H1 (cell line): Measurements from ENCODE around the gene ST6GALNAC3. TPM values are rescaled to one million over a fixed set of nuclear protein-coding genes. Genes with fewer than 3 reads are reported as not detected.

Experiments used
- CTCF ChIA-PET: fragments of 300-600 bp; sonication (Branson Sonifier 250); formaldehyde crosslinking; loops from one replicate; lab custom pipeline; 2021; ENCODE audit not compliant: partially characterized antibody; lab: Charles Lee
- POLR2A ChIA-PET: fragments of 300-600 bp; sonication (Branson Sonifier 250); formaldehyde crosslinking; loops from one replicate; lab custom pipeline; 2021; ENCODE audit warnings: inconsistent platforms; ENCODE audit not compliant: partially characterized antibody; lab: Charles Lee
- DNase-seq, 2 experiments: peaks; one replicate each; pipeline versions ENCODE4 v3.0.0 to v3.0.0-alpha.2; 2010 to 2022; ENCODE audit warnings: low spot score in 2 of 2, low read depth in 1 of 2, mixed read lengths in 1 of 2
- FAIRE-seq: peaks from 2 replicates; lab custom pipeline; 2011; peaks lifted over from hg19 to GRCh38; lab: Jason Lieb, UNC
- H2AFZ ChIP-seq: 2 replicates; pipeline ENCODE4 v1.8.1; 2012; ENCODE audit warnings: low read length, inconsistent platforms
- H2AK5ac ChIP-seq: 2 replicates; pipeline ENCODE4 v1.6.1; 2013; ENCODE audit warnings: low read depth, low read length
- H2BK120ac ChIP-seq: replicated peaks from 2 replicates; pipeline ENCODE3; 2013; ENCODE audit warnings: low read depth, low read length, inconsistent platforms
- H2BK12ac ChIP-seq: 2 replicates; pipeline ENCODE4 v1.6.1; 2013; ENCODE audit warnings: low read depth, low read length
- H2BK15ac ChIP-seq: 2 replicates; pipeline ENCODE4 v1.6.1; 2013; ENCODE audit warnings: low read length
- H2BK20ac ChIP-seq: 2 replicates; pipeline ENCODE4 v1.6.1; 2013; ENCODE audit warnings: low read length
- H2BK5ac ChIP-seq: 2 replicates; pipeline ENCODE4 v1.6.1; 2013; ENCODE audit warnings: low read depth, low read length
- H3K14ac ChIP-seq: 2 replicates; pipeline ENCODE4 v1.6.1; 2013; ENCODE audit warnings: inconsistent platforms; ENCODE audit not compliant: insufficient read length
- H3K18ac ChIP-seq: 2 replicates; pipeline ENCODE4 v1.6.1; 2013; ENCODE audit warnings: low read length; ENCODE audit errors: extremely low read depth
- H3K23ac ChIP-seq: 2 replicates; pipeline ENCODE4 v1.6.1; 2013; ENCODE audit warnings: inconsistent platforms; ENCODE audit not compliant: insufficient read length
- H3K23me2 ChIP-seq: 2 replicates; pipeline ENCODE4 v1.6.1; 2013; ENCODE audit warnings: low read depth, low read length
- H3K27ac ChIP-seq: 2 replicates; pipeline ENCODE4 v1.6.1; 2011; ENCODE audit warnings: low read depth, low read length, inconsistent platforms
- H3K27me3 ChIP-seq, 4 experiments: replicated peaks in 1 of 4; 1 replicate in 1 of 4; 2 replicates in 3 of 4; pipeline versions ENCODE4 v1.6.1 to v1.8.1; 2011 to 2013; ENCODE audit warnings: low read length in 3 of 4, mild to moderate bottlenecking in 3 of 4, inconsistent platforms in 2 of 4, mixed read lengths in 2 of 4, moderate library complexity in 1 of 4; ENCODE audit not compliant: control insufficient read depth in 3 of 4, insufficient read depth in 3 of 4; ENCODE audit errors: extremely low read depth in 1 of 4
- H3K36me3 ChIP-seq, 4 experiments: 2 replicates each; pipeline versions ENCODE4 v1.6.1 to v1.8.1; 2011 to 2013; ENCODE audit warnings: mild to moderate bottlenecking in 4 of 4, low read length in 3 of 4, moderate library complexity in 2 of 4, control low read depth in 1 of 4, inconsistent platforms in 1 of 4; ENCODE audit not compliant: insufficient read depth in 4 of 4, control insufficient read depth in 2 of 4
- H3K4ac ChIP-seq: replicated peaks from 2 replicates; pipeline ENCODE3; 2013; ENCODE audit warnings: low read length, low read depth, mixed read lengths, inconsistent platforms; ENCODE audit not compliant: insufficient read length
- H3K4me1 ChIP-seq, 4 experiments: replicated peaks in 1 of 4; 1 replicate in 1 of 4; 2 replicates in 3 of 4; pipeline versions ENCODE4 v1.6.1 to v1.8.1; 2011 to 2013; ENCODE audit warnings: low read length in 3 of 4, inconsistent platforms in 2 of 4, mixed read lengths in 1 of 4; ENCODE audit not compliant: insufficient read depth in 4 of 4, control insufficient read depth in 3 of 4
- H3K4me2 ChIP-seq, 2 experiments: 2 replicates each; pipeline versions ENCODE4 v1.6.1 to v1.8.1; 2011 to 2013; ENCODE audit warnings: low read depth in 2 of 2, low read length in 2 of 2, control low read depth in 1 of 2, inconsistent platforms in 1 of 2, mild to moderate bottlenecking in 1 of 2; ENCODE audit not compliant: insufficient read depth in 1 of 2
- H3K4me3 ChIP-seq, 4 experiments: fragments of 200-600, 300-600 bp in 1 of 4; sonication (generic), shearing (Covaris generic), sonication (Bioruptor Twin) in 1 of 4; 2 replicates each; pipeline versions ENCODE4 v1.5.1 to v1.8.1; 2011 to 2016; ENCODE audit warnings: low read length in 4 of 4, low read depth in 3 of 4, control low read depth in 2 of 4, inconsistent platforms in 2 of 4, mild to moderate bottlenecking in 2 of 4, mixed read lengths in 1 of 4, moderate library complexity in 1 of 4; ENCODE audit not compliant: insufficient read depth in 2 of 4; ENCODE audit errors: extremely low read depth in 1 of 4
- H3K56ac ChIP-seq: replicated peaks from 2 replicates; pipeline ENCODE3; 2013; ENCODE audit warnings: low read depth, mild to moderate bottlenecking, mixed read lengths, low read length, inconsistent platforms; ENCODE audit not compliant: insufficient read length
- H3K79me1 ChIP-seq: 2 replicates; pipeline ENCODE4 v1.6.1; 2013; ENCODE audit warnings: low read depth, low read length, control low read depth
- H3K79me2 ChIP-seq, 2 experiments: 2 replicates each; pipeline versions ENCODE4 v1.6.1 to v1.8.1; 2012 to 2013; ENCODE audit warnings: low read length in 2 of 2, mild to moderate bottlenecking in 2 of 2, inconsistent platforms in 1 of 2; ENCODE audit not compliant: insufficient read depth in 2 of 2, control insufficient read depth in 1 of 2
- H3K9ac ChIP-seq, 4 experiments: replicated peaks in 1 of 4; 1 replicate in 1 of 4; 2 replicates in 3 of 4; pipeline versions ENCODE4 v1.6.1 to v1.8.1; 2011 to 2013; ENCODE audit warnings: low read depth in 3 of 4, low read length in 3 of 4, control low read depth in 2 of 4, mild to moderate bottlenecking in 2 of 4, moderate library complexity in 2 of 4, inconsistent platforms in 1 of 4; ENCODE audit errors: extremely low read depth in 1 of 4
- H3K9me3 ChIP-seq, 2 experiments: 2 replicates each; pipeline versions ENCODE4 v1.6.1 to v1.8.1; 2012 to 2013; ENCODE audit warnings: mild to moderate bottlenecking in 2 of 2, moderate library complexity in 2 of 2, control low read depth in 1 of 2, inconsistent platforms in 1 of 2, low read depth in 1 of 2, low read length in 1 of 2, mixed read lengths in 1 of 2; ENCODE audit not compliant: insufficient read depth in 2 of 2
- H4K20me1 ChIP-seq, 2 experiments: replicated peaks in 1 of 2; 2 replicates each; pipeline versions ENCODE3 to v1.8.1; 2011 to 2013; ENCODE audit warnings: inconsistent platforms in 2 of 2, low read length in 2 of 2, mild to moderate bottlenecking in 1 of 2; ENCODE audit not compliant: insufficient read depth in 2 of 2, control insufficient read depth in 1 of 2
- H4K5ac ChIP-seq: 2 replicates; pipeline ENCODE4 v1.6.1; 2013; ENCODE audit warnings: low read length, low read depth, mixed read lengths, inconsistent platforms; ENCODE audit not compliant: insufficient read length
- H4K8ac ChIP-seq: 2 replicates; pipeline ENCODE4 v1.8.0; 2013; ENCODE audit warnings: mild to moderate bottlenecking, moderate library complexity, low read length, inconsistent platforms; ENCODE audit not compliant: insufficient read depth; ENCODE audit errors: extremely low read depth
- H4K91ac ChIP-seq: replicated peaks from 2 replicates; pipeline ENCODE3; 2013; ENCODE audit warnings: low read length, mixed read lengths, inconsistent platforms; ENCODE audit not compliant: insufficient read length
- ASH2L ChIP-seq: fragments of 200-600, 300-600 bp; sonication (generic); IDR thresholded peaks from one replicate; pipeline ENCODE4 v1.7.1; 2017; ENCODE audit warnings: low read length
- CBX5 ChIP-seq: fragments of 300-800, 300-1000 bp; sonication (generic); IDR thresholded peaks from 2 replicates; pipeline ENCODE4 v1.7.1; 2016; ENCODE audit warnings: antibody characterized with exemption, low read length, low read depth
- CTBP2 ChIP-seq: IDR thresholded peaks from 2 replicates; pipeline ENCODE4 v1.7.0; 2011; ENCODE audit warnings: borderline replicate concordance, mild to moderate bottlenecking, moderate library complexity, mixed read lengths, low read length; ENCODE audit not compliant: insufficient read depth, insufficient read length
- EGR1 ChIP-seq: IDR thresholded peaks from 2 replicates; pipeline ENCODE4 v1.6.1; 2011; ENCODE audit warnings: low read depth, low read length, borderline replicate concordance
- EP300 ChIP-seq, 2 experiments: IDR thresholded peaks; 1 replicate in 1 of 2; 2 replicates in 1 of 2; pipeline ENCODE4 v1.6.1; 2011 to 2012; ENCODE audit warnings: low read depth in 2 of 2, low read length in 2 of 2, mild to moderate bottlenecking in 2 of 2, borderline replicate concordance in 1 of 2, inconsistent platforms in 1 of 2, moderate library complexity in 1 of 2
- EZH2 ChIP-seq: fragments of 200-600 bp; sonication (generic); IDR thresholded peaks from 2 replicates; pipeline ENCODE4 v1.7.1; 2012; ENCODE audit warnings: low read depth, mild to moderate bottlenecking, moderate library complexity, low read length, inconsistent platforms; ENCODE audit not compliant: severe bottlenecking
- JUND ChIP-seq: IDR thresholded peaks from 2 replicates; pipeline ENCODE4 v1.6.1; 2011; ENCODE audit warnings: mild to moderate bottlenecking, improper control_type of control experiment, low read length
- KDM4A ChIP-seq: IDR thresholded peaks from one replicate; pipeline ENCODE4 v1.7.1; 2012; ENCODE audit warnings: low read depth, mild to moderate bottlenecking, moderate library complexity, low read length, inconsistent platforms; ENCODE audit not compliant: severe bottlenecking
- RFX5 ChIP-seq: IDR thresholded peaks from 2 replicates; pipeline ENCODE4 v1.6.1; 2011; ENCODE audit warnings: low read depth, low read length, improper control_type of control experiment, borderline replicate concordance
- SIN3A ChIP-seq, 2 experiments: IDR thresholded peaks in 1 of 2; conservative IDR thresholded peaks in 1 of 2; 2 replicates each; pipeline ENCODE4 v1.6.1; 2011 to 2012; ENCODE audit warnings: low read length in 2 of 2, improper control_type of control experiment in 1 of 2, low read depth in 1 of 2, mild to moderate bottlenecking in 1 of 2
- WGBS, 2 experiments: shearing (Covaris generic) in 1 of 2; methylation state at CpG; one replicate each; pipeline versions ENCODE4 v1.1.6 to v1.1.7; 2013 to 2015; ENCODE audit warnings: low lambda C conversion rate in 2 of 2, mixed read lengths in 2 of 2, inconsistent platforms in 1 of 2, low coverage in 1 of 2, missing lambda C conversion rate in 1 of 2; ENCODE audit not compliant: insufficient replicate concordance in 2 of 2, insufficient coverage in 1 of 2, insufficient read length in 1 of 2; ENCODE audit errors: extremely low coverage in 1 of 2, missing lambda C conversion rate in 1 of 2; 5-methylcytosine and 5-hydroxymethylcytosine counted together
- polyA plus RNA-seq, 7 experiments: library from polyadenylated mRNA; depleted of rRNA in 3 of 7; stranded (reverse) in 5 of 7; unstranded in 2 of 7; fragments of >200 nt in 5 of 7; fragments of 200-250 nt in 2 of 7; gene quantifications; 1 replicate in 5 of 7; 2 replicates in 1 of 7; 4 replicates in 1 of 7; pipeline versions ENCODE4 v1.2.1 to v1.2.3, GENCODE V29; 2011 to 2013; ENCODE audit warnings: missing spikeins in 2 of 7, mixed read lengths in 2 of 7
- total RNA-seq: library from RNA; stranded (reverse); fragmentation: NEBNext Ultra II Directional; extraction: Animal tissue kit (Norgen Biotek cat#: 25700); gene quantifications from 2 replicates; pipeline ENCODE4 v1.2.1, GENCODE V29; 2021
- TF ChIP-seq, protein P1 (sequence below): IDR thresholded peaks from 2 replicates; pipeline ENCODE4 v1.6.1; 2012; ENCODE audit warnings: inconsistent platforms

Gene ST6GALNAC3
- total and polyA plus RNA-seq, 2 of the 8 experiments (the other 6 are each of a cell fraction or from before 2014, with no cell fraction given): 4.9 to 19.0 TPM

DNA sequence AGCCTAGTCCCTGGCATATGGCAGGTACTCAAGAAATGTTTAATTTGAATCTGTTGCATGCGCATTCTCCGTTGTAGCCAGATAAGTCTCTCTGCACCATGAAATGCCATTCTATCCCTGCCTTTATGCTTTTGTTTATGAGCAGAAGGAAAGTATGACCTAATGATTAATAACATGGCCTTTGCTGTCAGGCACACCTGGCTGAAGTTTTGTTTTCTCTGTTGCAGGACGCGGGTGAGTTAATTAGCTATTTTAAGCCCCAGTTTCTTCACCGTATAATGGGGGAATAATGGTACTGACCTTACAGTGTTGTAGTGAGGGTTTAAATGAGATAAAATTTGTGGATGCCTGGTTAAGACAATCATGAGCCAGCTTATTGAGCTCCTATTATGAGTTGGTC lies 87.7 kb downstream of the ST6GALNAC3 start:
- ChIA-PET POLR2A (no interaction called here), CTCF (interaction anchor here (0.6 to 3.6 kb wide), 4 partner anchors 9 to 262 kb away, joined by 3 to 24 read pairs (median 4); no protein-coding TSS in a partner anchor)
- H4K91ac ChIP-seq: no peak overlapping the region
- peaks cover 0 to 4% of the 10 kb centered on the region in 2 experiments; a peak in 2 of 4 replicates for H3K79me2 ChIP-seq
- H2BK120ac ChIP-seq: no peak overlapping the region
- no peak for DNase-seq
- H3K4ac ChIP-seq: no peak overlapping the region
- H4K8ac ChIP-seq: no peak overlapping the region
- H3K36me3 ChIP-seq: no peaks in the 10 kb centered on the region
- H2AFZ ChIP-seq: no peak overlapping the region
- WGBS, 2 experiments: 91% methylated on average over 5 of the region's 5 CpGs; no CpG with 5 or more reads in 1 of the 2 experiments
- H3K4me3 ChIP-seq: no peak overlapping the region
- H3K14ac ChIP-seq: no peak overlapping the region
- no peak overlapping the region for H3K27ac ChIP-seq
- H3K9me3 ChIP-seq: no peaks in the 10 kb centered on the region
- no peaks in the 10 kb centered on the region for H3K23me2 ChIP-seq
- H2BK20ac ChIP-seq: no peak overlapping the region
- no peak overlapping the region for H3K56ac ChIP-seq
- no peak overlapping the region for H3K4me2 ChIP-seq
- H2BK5ac ChIP-seq: no peak overlapping the region
- H4K5ac ChIP-seq: no peak overlapping the region
- no peaks in the 10 kb centered on the region for H3K4me1 ChIP-seq
- no peak overlapping the region for H3K9ac ChIP-seq
- no peak overlapping the region for H2AK5ac ChIP-seq
- no peak overlapping the region for H2BK12ac ChIP-seq
- no peaks in the 10 kb centered on the region for H3K79me1 ChIP-seq
- no peak overlapping the region for H3K23ac ChIP-seq
- no peaks in the 10 kb centered on the region for H4K20me1 ChIP-seq
- H2BK15ac ChIP-seq: no peak overlapping the region
- no peaks in the 10 kb centered on the region for H3K27me3 ChIP-seq
- no peak for FAIRE-seq
- no peak overlapping the region for H3K18ac ChIP-seq
- TF ChIP-seq, protein P1, sequence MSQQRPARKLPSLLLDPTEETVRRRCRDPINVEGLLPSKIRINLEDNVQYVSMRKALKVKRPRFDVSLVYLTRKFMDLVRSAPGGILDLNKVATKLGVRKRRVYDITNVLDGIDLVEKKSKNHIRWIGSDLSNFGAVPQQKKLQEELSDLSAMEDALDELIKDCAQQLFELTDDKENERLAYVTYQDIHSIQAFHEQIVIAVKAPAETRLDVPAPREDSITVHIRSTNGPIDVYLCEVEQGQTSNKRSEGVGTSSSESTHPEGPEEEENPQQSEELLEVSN: no peak
- TF ChIP-seq SIN3A (conservative IDR thresholded peaks at IDR 0.05 in 1 of 2, IDR thresholded peaks at IDR 0.05 in 1 of 2; ENCODE audit: low read depth in 1 of 2, low read length in 2 of 2) (no peak), KDM4A (no peak), EZH2 (no peak), CTBP2 (no peak), ASH2L (no peak), CBX5 (no peak), RFX5 (no peak), EGR1 (no peak), EP300 (IDR thresholded peaks at IDR 0.05; ENCODE audit: borderline replicate concordance in 1 of 2, low read depth in 2 of 2, low read length in 2 of 2) (no peak), JUND (no peak)
